GM06990 (cell line): ENCODE measurements around the gene HSPA14.
"Not testable (repeated sequence)": the region's sequence is repeated elsewhere in the genome, so short reads cannot be mapped to it uniquely, and the experiment has no call there.

Experiments used
- DNase-seq: peaks from one replicate; pipeline ENCODE4 v3.0.0-alpha.2; 2011; ENCODE audit not compliant: insufficient read length; ENCODE audit errors: extremely low read depth
- H3K27me3 ChIP-seq: replicated peaks from 2 replicates; pipeline ENCODE4 v1.6.0; 2011; ENCODE audit warnings: low read length; ENCODE audit not compliant: control insufficient read depth, insufficient read depth
- H3K36me3 ChIP-seq: 2 replicates; pipeline ENCODE4 v1.5.1; 2011; ENCODE audit warnings: low read length; ENCODE audit not compliant: control insufficient read depth, insufficient read depth
- H3K4me3 ChIP-seq: replicated peaks from 2 replicates; pipeline ENCODE4 v1.5.1; 2011; ENCODE audit warnings: low read depth, mild to moderate bottlenecking, control low read depth, low read length
- TF ChIP-seq, protein P1 (sequence below): IDR thresholded peaks from 2 replicates; pipeline ENCODE4 v1.5.1; 2011; ENCODE audit warnings: low read length, control low read depth, mild to moderate bottlenecking, inconsistent platforms; ENCODE audit not compliant: insufficient read depth, poor library complexity, severe bottlenecking

HSPA14 gene

DNA sequence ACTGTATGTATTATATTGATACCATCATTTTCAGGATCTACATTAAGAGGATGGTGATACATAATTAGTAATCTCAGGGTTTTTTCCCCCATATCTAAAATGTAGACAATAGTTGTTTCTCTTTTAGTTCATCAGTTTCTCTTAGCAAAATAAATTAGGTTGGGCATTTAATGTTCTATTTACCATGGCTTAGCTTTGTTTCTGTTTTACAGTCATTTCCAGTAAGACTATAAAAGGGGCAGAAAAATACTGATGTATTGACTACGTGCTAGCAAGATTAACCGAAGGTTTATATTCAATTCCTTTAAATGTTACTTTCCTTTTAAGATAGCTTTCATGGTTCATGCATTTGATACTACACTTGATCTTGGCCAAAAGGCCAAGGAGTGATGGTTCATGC, 66.8 kb downstream of the HSPA14 start:
- Histone ChIP-seq H3K4me3 (no peak overlapping the region), H3K36me3 (peaks cover 11% of the 10 kb centered on the region), H3K27me3 (no peaks in the 10 kb centered on the region)
- TF ChIP-seq, protein P1, sequence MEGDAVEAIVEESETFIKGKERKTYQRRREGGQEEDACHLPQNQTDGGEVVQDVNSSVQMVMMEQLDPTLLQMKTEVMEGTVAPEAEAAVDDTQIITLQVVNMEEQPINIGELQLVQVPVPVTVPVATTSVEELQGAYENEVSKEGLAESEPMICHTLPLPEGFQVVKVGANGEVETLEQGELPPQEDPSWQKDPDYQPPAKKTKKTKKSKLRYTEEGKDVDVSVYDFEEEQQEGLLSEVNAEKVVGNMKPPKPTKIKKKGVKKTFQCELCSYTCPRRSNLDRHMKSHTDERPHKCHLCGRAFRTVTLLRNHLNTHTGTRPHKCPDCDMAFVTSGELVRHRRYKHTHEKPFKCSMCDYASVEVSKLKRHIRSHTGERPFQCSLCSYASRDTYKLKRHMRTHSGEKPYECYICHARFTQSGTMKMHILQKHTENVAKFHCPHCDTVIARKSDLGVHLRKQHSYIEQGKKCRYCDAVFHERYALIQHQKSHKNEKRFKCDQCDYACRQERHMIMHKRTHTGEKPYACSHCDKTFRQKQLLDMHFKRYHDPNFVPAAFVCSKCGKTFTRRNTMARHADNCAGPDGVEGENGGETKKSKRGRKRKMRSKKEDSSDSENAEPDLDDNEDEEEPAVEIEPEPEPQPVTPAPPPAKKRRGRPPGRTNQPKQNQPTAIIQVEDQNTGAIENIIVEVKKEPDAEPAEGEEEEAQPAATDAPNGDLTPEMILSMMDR = no peak
- DNase-seq = no peak

GRCh38 chr10:14905890-14906289, 67.8 kb downstream of the HSPA14 start:
- no peak overlapping the region for H3K4me3 ChIP-seq
- TF ChIP-seq, protein P1 = no peak
- no peak for DNase-seq
- H3K27me3 ChIP-seq = no peaks in the 10 kb centered on the region
- H3K36me3 ChIP-seq = peaks cover 16% of the 10 kb centered on the region

DNA sequence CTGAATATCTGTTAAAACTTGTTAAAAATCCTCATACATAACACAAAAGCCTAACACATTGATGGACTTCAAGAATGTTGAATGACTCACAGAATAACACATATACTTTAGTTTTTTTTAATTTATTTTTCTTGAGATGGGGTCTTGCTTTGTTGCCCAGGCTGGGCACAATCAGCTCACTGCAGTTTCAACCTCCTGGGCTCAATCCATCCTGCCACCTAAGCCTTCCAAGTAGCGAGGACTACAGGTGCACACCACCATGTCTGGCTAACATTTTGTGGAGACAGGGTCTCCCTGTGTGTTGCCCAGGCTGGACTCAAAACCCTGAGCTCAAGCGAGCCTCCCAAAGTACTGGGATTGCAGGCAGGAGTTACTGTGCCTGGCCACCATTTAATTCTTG, 68.7 kb downstream of the HSPA14 start:
- H3K4me3 ChIP-seq = no peak overlapping the region
- TF ChIP-seq, protein P1 = no peak
- H3K27me3 ChIP-seq = no peaks in the 10 kb centered on the region
- peaks cover 17% of the 10 kb centered on the region for H3K36me3 ChIP-seq
- no peak for DNase-seq

GRCh38 chr10:14907591-14907990, 69.5 kb downstream of the HSPA14 start:
- H3K36me3 ChIP-seq = peaks cover 17% of the 10 kb centered on the region
- not testable (repeated sequence) for H3K4me3 ChIP-seq, H3K27me3 ChIP-seq, DNase-seq

- peaks cover 17% of the 10 kb centered on the region for H3K36me3 ChIP-seq
- no peak overlapping the region for H3K4me3 ChIP-seq
- DNase-seq = no peak
- no peaks in the 10 kb centered on the region for H3K27me3 ChIP-seq
- TF ChIP-seq, protein P1 = no peak
These were observed 71.0 kb downstream of the HSPA14 start for GRCh38 chr10:14909101-14909500.

GRCh38 chr10:14910953-14911352, 72.8 kb downstream of the HSPA14 start:
- H3K4me3 ChIP-seq = no peak overlapping the region
- DNase-seq = no peak
- no peaks in the 10 kb centered on the region for H3K27me3 ChIP-seq
- TF ChIP-seq, protein P1 = no peak
- H3K36me3 ChIP-seq = peaks cover 17% of the 10 kb centered on the region
